Activated CD8-positive, alpha-beta memory T cell treated with anti-CD3 and anti-CD28 coated beads for 1 hour (primary cell): ENCODE results near the gene SLC9A4.
"Not testable (repeated sequence)": the region's sequence is repeated elsewhere in the genome, so short reads cannot be mapped to it uniquely, and the experiment has no call there.

Experiments used
- DNase-seq, 2 donors: peaks; one replicate each; pipeline ENCODE4 v3.0.0-alpha.2; 2020; ENCODE audit warnings: low read depth in 1 of 2; ENCODE audit errors: extremely low read depth in 1 of 2

The SLC9A4 gene

GRCh38 chr2:102544182-102544581 is 71.2 kb downstream of the SLC9A4 start:
- DNase-seq = no peak

DNA sequence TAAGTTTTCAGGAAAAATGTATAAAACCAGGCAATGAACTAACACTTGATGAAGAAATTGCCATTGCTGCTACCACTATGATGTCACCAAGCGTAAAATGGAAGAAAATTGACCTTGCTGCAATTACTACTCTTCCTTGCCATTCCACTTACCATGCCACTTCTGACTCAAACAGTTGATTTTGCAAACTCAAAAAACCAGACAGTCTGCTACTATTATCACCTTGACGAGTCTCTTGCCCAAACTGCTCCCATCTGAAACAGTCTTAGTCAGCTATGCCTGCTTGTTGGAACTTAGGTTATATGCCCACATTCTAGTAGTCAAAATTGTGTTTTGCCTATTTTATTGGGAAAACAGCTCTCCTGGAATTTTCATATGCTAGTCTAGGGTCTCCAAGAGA is 74.4 kb downstream of the SLC9A4 start:
- no peak for DNase-seq

DNA sequence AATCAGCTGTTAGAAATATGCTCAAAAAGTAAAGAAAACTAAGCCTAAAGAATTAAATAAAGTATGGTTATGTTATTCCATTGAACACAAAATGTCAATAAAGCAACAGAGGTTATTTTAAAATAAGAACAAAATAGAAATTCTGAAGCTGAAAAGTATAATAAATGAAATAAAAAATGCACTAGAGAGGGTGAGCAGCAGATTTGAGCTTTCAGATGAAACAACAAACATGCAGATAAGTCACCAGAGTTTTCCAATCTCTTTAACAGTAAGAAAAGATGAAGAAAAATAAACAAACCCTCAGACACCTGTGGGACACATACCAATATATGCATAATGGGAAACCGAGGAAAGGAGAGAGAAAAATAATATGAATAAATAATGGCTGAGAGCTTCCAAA is 76.0 kb downstream of the SLC9A4 start:
- no peak for DNase-seq

- DNase-seq = no peak
Measured at GRCh38 chr2:102550151-102550550, 77.1 kb downstream of the SLC9A4 start.

DNA sequence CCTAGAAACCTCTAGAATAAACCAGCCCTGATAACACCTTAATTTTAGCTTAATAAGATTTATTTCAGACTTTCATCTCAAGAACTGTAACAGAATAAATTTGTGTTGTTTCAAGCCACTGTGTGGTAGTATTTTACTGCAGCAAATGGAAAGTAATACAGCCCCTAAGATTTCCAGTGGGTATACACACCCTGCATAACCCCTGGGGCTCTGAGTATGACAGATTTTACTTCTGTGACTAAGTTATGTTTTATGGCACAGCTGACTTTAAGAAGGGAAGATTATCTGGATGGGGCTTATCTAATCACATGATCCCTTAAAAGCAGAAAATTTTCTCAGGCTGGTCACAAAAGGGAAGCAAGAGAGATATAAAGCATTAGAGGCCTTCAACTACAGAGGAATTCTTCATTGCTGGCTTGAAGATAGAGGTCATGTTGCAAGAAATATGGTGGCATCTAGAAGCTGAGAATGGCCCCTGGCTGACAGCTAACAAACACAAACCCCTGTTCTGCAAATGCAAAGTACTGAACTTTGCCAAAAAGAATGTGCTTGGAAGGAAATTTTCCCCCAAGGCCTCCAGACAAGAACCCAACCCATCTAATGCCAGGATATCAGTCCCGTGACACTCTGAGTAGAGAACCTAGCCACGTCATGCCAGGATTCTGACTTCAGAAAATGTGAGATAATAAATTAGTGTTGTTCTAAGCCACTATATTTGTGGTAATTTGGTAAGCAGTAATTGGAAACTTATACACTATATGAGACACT is 78.5 kb downstream of the SLC9A4 start:
- no peak for DNase-seq

DNA sequence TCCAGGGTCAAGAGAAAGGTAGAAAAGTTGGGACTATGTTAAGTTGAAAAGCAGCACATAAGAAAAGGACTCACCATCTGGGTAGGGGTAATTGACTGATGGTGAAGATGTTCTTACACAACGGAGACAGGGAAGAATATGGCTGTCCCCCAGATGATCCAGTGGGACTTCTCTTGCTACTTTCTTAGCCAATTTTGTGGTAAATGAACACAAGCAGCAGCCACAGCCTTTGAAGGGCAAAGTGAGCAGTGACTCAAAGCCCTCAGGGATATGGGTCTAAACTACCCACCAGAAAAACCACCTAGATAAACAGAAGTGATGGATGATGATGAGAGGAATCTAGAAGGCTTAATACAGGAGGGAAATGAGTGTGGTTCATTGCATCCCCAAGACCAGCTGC is 80.6 kb downstream of the SLC9A4 start:
- no peak for DNase-seq

DNA sequence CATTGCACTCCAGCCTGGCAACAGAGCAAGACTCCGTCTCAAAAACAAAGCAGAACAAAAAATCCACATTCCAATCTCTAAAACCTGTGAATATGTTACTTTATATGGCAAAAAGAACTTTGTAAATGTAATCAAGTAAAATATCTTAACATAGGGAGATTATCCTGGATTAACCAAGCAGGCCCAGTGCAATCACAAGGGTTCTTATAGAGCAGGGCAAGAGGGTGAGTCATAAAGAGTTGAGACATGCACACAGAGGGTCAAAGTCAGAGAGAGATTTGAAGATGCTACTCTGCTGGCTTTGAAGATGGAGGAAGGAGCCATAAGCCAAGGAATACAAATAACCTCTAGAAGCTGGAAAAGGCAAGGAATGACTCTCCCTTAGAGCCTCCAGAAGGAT is 85.4 kb downstream of the SLC9A4 start:
- DNase-seq = no peak

GRCh38 chr2:102562542-102562941 is 89.5 kb downstream of the SLC9A4 start:
- not testable (repeated sequence) for DNase-seq

- no peak for DNase-seq
Measured at GRCh38 chr2:102575888-102576287, 102.9 kb downstream of the SLC9A4 start.

- DNase-seq = no peak
Measured at GRCh38 chr2:102578376-102578775, 105.3 kb downstream of the SLC9A4 start.

DNA sequence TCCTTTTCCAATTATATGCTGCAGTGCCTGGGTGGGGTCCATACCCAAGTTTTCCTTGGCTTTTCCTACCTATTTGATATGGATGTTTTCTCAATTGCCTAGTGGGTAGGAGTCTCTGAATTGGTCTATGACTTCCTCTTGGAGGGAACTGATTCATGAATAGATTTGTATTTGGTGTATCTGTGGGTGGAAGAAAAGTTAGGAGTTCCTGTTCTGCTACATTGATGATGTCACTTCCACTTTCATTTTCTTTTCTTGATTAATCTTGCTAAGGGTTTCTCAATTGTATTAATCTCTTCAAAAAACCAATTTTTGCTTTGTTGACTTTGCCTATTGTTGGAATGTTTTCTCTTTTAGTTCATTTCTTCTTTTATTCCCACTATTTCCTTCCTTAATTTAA is 108.9 kb downstream of the SLC9A4 start:
- DNase-seq = no peak

- no peak for DNase-seq
Measured at GRCh38 chr2:102582845-102583244, 109.8 kb downstream of the SLC9A4 start.
